ENCODE measurements around the gene SKI. TPM values are rescaled to one million over a fixed set of nuclear protein-coding genes. Genes with fewer than 3 reads are reported as not detected.

The SKI gene
- total and polyA plus RNA-seq, 2 experiments from 2014 or later, result 5.1 to 21.9 TPM

DNA sequence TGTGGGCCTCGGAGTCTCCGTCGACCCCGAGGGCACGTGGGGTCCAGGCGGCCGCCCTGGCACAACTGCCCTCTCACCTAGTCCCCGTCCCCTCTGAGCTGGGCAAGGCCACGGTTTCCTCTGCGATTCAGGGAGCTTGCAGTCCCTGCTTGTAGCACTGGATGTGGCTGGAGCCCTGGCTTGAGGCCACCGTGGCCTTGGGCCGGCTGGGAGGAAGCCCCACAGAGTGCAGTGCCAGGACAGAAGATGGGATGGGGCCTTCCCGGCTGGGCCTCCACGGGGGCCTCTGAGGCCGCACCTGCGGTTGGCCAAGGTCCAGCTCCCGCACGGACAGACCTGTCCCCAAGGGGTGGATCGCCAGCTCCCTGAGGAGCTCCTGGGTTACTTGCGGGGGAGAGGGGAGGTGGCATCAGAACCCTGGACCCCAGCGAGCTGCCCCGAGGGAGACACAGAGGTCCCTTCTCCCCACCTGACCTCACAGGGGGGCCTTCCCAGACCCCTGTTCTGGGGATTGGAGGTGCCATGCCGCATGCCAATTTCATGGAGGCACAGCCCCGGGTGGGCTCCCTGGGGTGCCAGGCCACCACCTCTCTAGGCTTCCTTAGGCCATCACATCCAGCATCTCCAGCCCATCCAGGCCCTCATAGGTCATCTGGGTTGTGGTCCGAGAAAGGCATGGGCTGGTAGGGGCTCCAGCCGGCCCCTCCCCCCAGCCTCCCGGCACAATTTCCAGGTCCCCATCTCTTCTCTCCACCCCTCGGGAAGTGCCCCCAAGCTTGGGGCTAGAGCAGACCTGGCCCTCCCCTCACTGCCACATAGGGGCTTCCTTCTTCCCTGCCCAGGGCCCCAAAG is 82.4 kb downstream of the SKI start:
- Histone ChIP-seq H2AFZ (no peak overlapping the region), H3K4me3 (no peak overlapping the region), H3K9me3 (ENCODE audit: low read depth) (no peaks in the 10 kb centered on the region), H3K27me3 (no peaks in the 10 kb centered on the region), H3K4me1 (ENCODE audit: insufficient read depth) (peaks cover 28% of the 10 kb centered on the region), H3K36me3 (replicated peaks; ENCODE audit: insufficient read depth, low read depth) (no peaks in the 10 kb centered on the region), H3K9me2 (replicated peaks; ENCODE audit: insufficient read depth) (no peaks in the 10 kb centered on the region), H4K20me1 (ENCODE audit: insufficient read depth, poor library complexity, severe bottlenecking) (no peaks in the 10 kb centered on the region), H3K27ac (peak overlapping the region; percentile 99), H3K4me2 (no peak overlapping the region), H3K79me2 (peaks cover 5% of the 10 kb centered on the region)
- WGBS (ENCODE audit: low lambda C conversion rate, missing lambda C conversion rate), result 89% methylated on average over 28 of the region's 28 CpGs
- no peak for DNase-seq (ENCODE audit: low spot score)
- TF ChIP-seq EZH2 (IDR thresholded peaks at IDR 0.05; ENCODE audit: borderline replicate concordance), result no peak
- no peak for TF ChIP-seq EZH2phosphoT487 (IDR thresholded peaks at IDR 0.05; ENCODE audit: low read depth, severe bottlenecking, unreplicated experiment)
- TF ChIP-seq, protein P1, sequence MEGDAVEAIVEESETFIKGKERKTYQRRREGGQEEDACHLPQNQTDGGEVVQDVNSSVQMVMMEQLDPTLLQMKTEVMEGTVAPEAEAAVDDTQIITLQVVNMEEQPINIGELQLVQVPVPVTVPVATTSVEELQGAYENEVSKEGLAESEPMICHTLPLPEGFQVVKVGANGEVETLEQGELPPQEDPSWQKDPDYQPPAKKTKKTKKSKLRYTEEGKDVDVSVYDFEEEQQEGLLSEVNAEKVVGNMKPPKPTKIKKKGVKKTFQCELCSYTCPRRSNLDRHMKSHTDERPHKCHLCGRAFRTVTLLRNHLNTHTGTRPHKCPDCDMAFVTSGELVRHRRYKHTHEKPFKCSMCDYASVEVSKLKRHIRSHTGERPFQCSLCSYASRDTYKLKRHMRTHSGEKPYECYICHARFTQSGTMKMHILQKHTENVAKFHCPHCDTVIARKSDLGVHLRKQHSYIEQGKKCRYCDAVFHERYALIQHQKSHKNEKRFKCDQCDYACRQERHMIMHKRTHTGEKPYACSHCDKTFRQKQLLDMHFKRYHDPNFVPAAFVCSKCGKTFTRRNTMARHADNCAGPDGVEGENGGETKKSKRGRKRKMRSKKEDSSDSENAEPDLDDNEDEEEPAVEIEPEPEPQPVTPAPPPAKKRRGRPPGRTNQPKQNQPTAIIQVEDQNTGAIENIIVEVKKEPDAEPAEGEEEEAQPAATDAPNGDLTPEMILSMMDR (IDR thresholded peaks at IDR 0.05; ENCODE audit: poor library complexity), result no peak

DNA sequence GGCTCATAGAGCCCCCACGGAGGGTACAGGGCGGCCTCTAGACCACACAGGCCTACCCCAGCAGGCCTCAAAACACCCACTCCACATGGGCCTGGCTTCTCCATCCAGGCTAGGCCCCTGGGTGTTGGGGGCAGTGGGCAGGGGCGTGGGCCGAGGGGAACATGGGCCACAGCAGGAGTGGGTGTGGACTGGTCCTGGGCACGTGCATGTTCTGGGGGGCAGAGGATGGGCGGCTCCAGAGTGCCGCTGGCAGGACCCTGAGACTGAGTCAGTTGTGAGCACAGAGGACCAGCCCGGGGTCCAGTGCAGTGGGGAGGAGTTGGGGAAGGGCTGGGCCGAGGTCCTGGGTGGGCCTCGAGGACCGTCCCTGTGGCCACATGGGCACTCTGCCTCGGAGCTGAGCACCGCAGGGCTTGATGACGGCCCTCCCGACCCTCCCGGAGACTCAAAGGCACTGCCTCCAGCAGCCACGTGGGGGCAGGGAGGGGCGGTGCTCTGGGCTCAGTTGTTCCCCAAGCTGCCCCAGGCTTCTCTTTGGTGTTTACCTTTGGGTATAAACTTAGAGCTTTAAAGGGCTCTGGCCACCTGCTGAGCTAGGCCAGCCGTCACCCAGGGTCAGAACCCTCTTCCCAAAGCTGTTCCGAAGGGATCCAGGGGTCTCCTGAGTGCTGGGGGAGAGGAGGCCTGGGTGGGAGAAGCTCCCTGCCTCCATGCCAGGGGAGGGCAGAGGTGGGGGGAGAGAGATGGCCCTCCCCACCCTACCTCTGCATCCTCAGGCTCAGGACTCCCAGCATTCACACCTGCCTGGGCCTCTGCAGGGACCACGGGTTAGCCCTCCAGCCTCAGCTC is 83.3 kb downstream of the SKI start:
- H3K4me1 ChIP-seq (ENCODE audit: insufficient read depth), result peaks cover 36% of the 10 kb centered on the region
- H3K9me2 ChIP-seq (replicated peaks; ENCODE audit: insufficient read depth), result no peaks in the 10 kb centered on the region
- H3K36me3 ChIP-seq (replicated peaks; ENCODE audit: insufficient read depth, low read depth), result no peaks in the 10 kb centered on the region
- H3K27me3 ChIP-seq, result no peaks in the 10 kb centered on the region
- H3K4me3 ChIP-seq, result no peak overlapping the region
- no peaks in the 10 kb centered on the region for H3K9me3 ChIP-seq (ENCODE audit: low read depth)
- TF ChIP-seq, protein P1 (IDR thresholded peaks at IDR 0.05; ENCODE audit: poor library complexity), result peak; percentile 41
- no peak for TF ChIP-seq EZH2phosphoT487 (IDR thresholded peaks at IDR 0.05; ENCODE audit: low read depth, severe bottlenecking, unreplicated experiment)
- no peak for TF ChIP-seq EZH2 (IDR thresholded peaks at IDR 0.05; ENCODE audit: borderline replicate concordance)
- H3K79me2 ChIP-seq, result peaks cover 5% of the 10 kb centered on the region
- peak overlapping the region; percentile 99 for H3K27ac ChIP-seq
- H3K4me2 ChIP-seq, result peak overlapping the region; percentile 25
- WGBS (ENCODE audit: low lambda C conversion rate, missing lambda C conversion rate), result 43% methylated on average over 8 of the region's 21 CpGs
- peak; percentile 88 for DNase-seq (ENCODE audit: low spot score)
- H4K20me1 ChIP-seq (ENCODE audit: insufficient read depth, poor library complexity, severe bottlenecking), result no peaks in the 10 kb centered on the region
- H2AFZ ChIP-seq, result no peak overlapping the region

DNA sequence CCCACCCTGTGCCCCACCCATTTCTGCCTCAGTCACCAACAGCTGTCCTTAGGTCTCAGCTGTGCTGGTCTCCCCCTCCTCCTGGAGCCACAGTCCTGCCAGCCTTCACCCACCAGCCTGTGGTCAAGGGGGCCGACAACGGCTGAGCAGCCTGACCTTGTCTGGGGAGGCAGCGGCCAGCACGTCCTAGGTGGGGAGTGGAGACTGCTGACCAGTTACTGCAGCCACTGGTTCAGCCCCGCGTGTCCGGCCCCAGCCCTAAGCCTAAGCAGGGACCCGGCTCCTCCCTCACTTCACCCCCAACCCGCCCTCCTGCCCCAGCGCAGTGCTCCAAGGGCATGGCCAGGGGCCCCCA is 84.0 kb downstream of the SKI start:
- Histone ChIP-seq H3K36me3 (replicated peaks; ENCODE audit: insufficient read depth, low read depth) (no peaks in the 10 kb centered on the region), H3K79me2 (peaks cover 5% of the 10 kb centered on the region), H4K20me1 (ENCODE audit: insufficient read depth, poor library complexity, severe bottlenecking) (no peaks in the 10 kb centered on the region), H3K4me1 (ENCODE audit: insufficient read depth) (peaks cover 41% of the 10 kb centered on the region), H3K4me2 (no peak overlapping the region), H2AFZ (no peak overlapping the region), H3K9me2 (replicated peaks; ENCODE audit: insufficient read depth) (no peaks in the 10 kb centered on the region), H3K27ac (peak overlapping the region; percentile 99), H3K9me3 (ENCODE audit: low read depth) (no peaks in the 10 kb centered on the region), H3K27me3 (no peaks in the 10 kb centered on the region), H3K4me3 (no peak overlapping the region)
- no peak for DNase-seq (ENCODE audit: low spot score)
- TF ChIP-seq EZH2 (IDR thresholded peaks at IDR 0.05; ENCODE audit: borderline replicate concordance) (no peak), EZH2phosphoT487 (IDR thresholded peaks at IDR 0.05; ENCODE audit: low read depth, severe bottlenecking, unreplicated experiment) (no peak)
- WGBS (ENCODE audit: low lambda C conversion rate, missing lambda C conversion rate), result 76% methylated on average over 7 of the region's 10 CpGs
